Neural cell (in vitro differentiated cells): ENCODE results near the gene HOXA7. TPM values are rescaled to one million over a fixed set of nuclear protein-coding genes. Genes with fewer than 3 reads are reported as not detected.

ENCODE experiments used
- H2AFZ ChIP-seq: fragments of 200-600, 300-800 bp; sonication (generic), shearing (Covaris generic); 2 replicates; pipeline ENCODE4 v1.6.0; 2014; ENCODE audit warnings: low read depth, mild to moderate bottlenecking, antibody characterized with exemption, low read length, moderate library complexity
- H3F3A ChIP-seq: fragments of 200-600 bp; shearing (Covaris generic); 2 replicates; pipeline ENCODE4 v1.6.1; 2016; ENCODE audit warnings: mild to moderate bottlenecking, moderate library complexity, mixed read lengths, antibody characterized with exemption, low read length; ENCODE audit not compliant: insufficient read depth, poor library complexity, severe bottlenecking
- H3K27ac ChIP-seq: fragments of 200-600, 300-800 bp; sonication (generic), shearing (Covaris generic); 2 replicates; pipeline ENCODE4 v1.5.1; 2014; ENCODE audit warnings: mild to moderate bottlenecking, low read length, moderate library complexity
- H3K27me3 ChIP-seq: fragments of 300-800, 200-600 bp; sonication (generic), shearing (Covaris generic); 2 replicates; pipeline ENCODE4 v1.6.0; 2014; ENCODE audit warnings: mild to moderate bottlenecking, low read depth, low read length, moderate library complexity; ENCODE audit not compliant: insufficient read depth
- H3K36me3 ChIP-seq: fragments of 300-800, 200-600 bp; sonication (generic), shearing (Covaris generic); 2 replicates; pipeline ENCODE4 v1.5.1; 2014; ENCODE audit warnings: mild to moderate bottlenecking, antibody characterized with exemption, low read length, moderate library complexity; ENCODE audit not compliant: insufficient read depth
- H3K4me2 ChIP-seq: fragments of 300-800, 200-600 bp; sonication (generic), shearing (Covaris generic); 2 replicates; pipeline ENCODE4 v1.6.0; 2014; ENCODE audit warnings: mild to moderate bottlenecking, low read length
- H3K4me3 ChIP-seq: fragments of 300-800, 200-600 bp; sonication (generic), shearing (Covaris generic); 2 replicates; pipeline ENCODE4 v1.5.1; 2014; ENCODE audit warnings: mild to moderate bottlenecking, low read length, moderate library complexity
- H3K79me2 ChIP-seq: fragments of 200-600 bp; shearing (Covaris generic); replicated peaks from 2 replicates; pipeline ENCODE4 v1.6.0; 2014; ENCODE audit warnings: mild to moderate bottlenecking, low read length, moderate library complexity; ENCODE audit not compliant: insufficient read depth
- H3K9ac ChIP-seq: fragments of 300-800, 200-600 bp; sonication (generic), shearing (Covaris generic); 2 replicates; pipeline ENCODE4 v1.6.1; 2016; ENCODE audit warnings: mild to moderate bottlenecking, low read length, mixed read lengths
- H3K9me2 ChIP-seq: fragments of 200-600 bp; shearing (Covaris generic); 2 replicates; pipeline ENCODE4 v1.6.1; 2016; ENCODE audit warnings: mild to moderate bottlenecking, low read length, mixed read lengths; ENCODE audit not compliant: insufficient read depth
- H3K9me3 ChIP-seq: fragments of 200-600, 300-800 bp; sonication (generic), shearing (Covaris generic); 2 replicates; pipeline ENCODE4 v1.6.1; 2016; ENCODE audit warnings: mild to moderate bottlenecking, mixed run types, low read length, moderate library complexity, mixed read lengths
- H4K20me1 ChIP-seq: fragments of 200-600 bp; shearing (Covaris generic); 2 replicates; pipeline ENCODE4 v1.6.1; 2016; ENCODE audit warnings: mild to moderate bottlenecking, mixed run types; ENCODE audit not compliant: insufficient read depth
- EP300 ChIP-seq: fragments of 450-650 bp; conservative IDR thresholded peaks from 2 replicates; pipeline ENCODE4 v1.6.1; 2014; ENCODE audit warnings: antibody characterized with exemption, mild to moderate bottlenecking, moderate library complexity; ENCODE audit not compliant: poor library complexity, severe bottlenecking
- EZH2 ChIP-seq: fragments of 200-600, 300-800 bp; shearing (Covaris generic), sonication (generic); IDR thresholded peaks from 2 replicates; pipeline ENCODE4 v1.6.1; 2014; ENCODE audit warnings: antibody characterized with exemption, low read length, borderline replicate concordance, mild to moderate bottlenecking; ENCODE audit not compliant: insufficient read depth, poor library complexity, severe bottlenecking
- MXI1 ChIP-seq: fragments of 450-650 bp; conservative IDR thresholded peaks from 2 replicates; pipeline ENCODE4 v1.6.1; 2014; ENCODE audit warnings: antibody characterized with exemption, mild to moderate bottlenecking; ENCODE audit not compliant: poor library complexity, severe bottlenecking
- POLR2AphosphoS5 ChIP-seq: IDR thresholded peaks from 2 replicates; pipeline ENCODE4 v1.6.1; 2012
- RAD21 ChIP-seq: fragments of 450-650 bp; conservative IDR thresholded peaks from 2 replicates; pipeline ENCODE4 v1.6.1; 2014; ENCODE audit warnings: antibody characterized with exemption, mild to moderate bottlenecking, moderate library complexity
- SMC3 ChIP-seq: fragments of 450-650 bp; conservative IDR thresholded peaks from 2 replicates; pipeline ENCODE4 v1.6.1; 2014; ENCODE audit warnings: antibody characterized with exemption, mild to moderate bottlenecking, moderate library complexity; ENCODE audit not compliant: poor library complexity
- TAF1 ChIP-seq: IDR thresholded peaks from 2 replicates; pipeline ENCODE4 v1.6.1; 2012; ENCODE audit warnings: low read depth
- polyA plus RNA-seq: library from polyadenylated mRNA; depleted of rRNA; stranded (reverse); fragments of >200 nt; gene quantifications from 2 replicates; pipeline ENCODE4 v1.2.3, GENCODE V29; 2014
- TF ChIP-seq, protein P1 (sequence below): fragments of 450-650 bp; IDR thresholded peaks from 2 replicates; pipeline ENCODE4 v1.5.1; 2014; ENCODE audit warnings: antibody characterized with exemption, mild to moderate bottlenecking, moderate library complexity; ENCODE audit not compliant: poor library complexity, severe bottlenecking
- TF ChIP-seq, protein P2 (sequence below): IDR thresholded peaks from 2 replicates; pipeline ENCODE4 v1.6.1; 2012; ENCODE audit warnings: borderline replicate concordance

The HOXA7 gene
- polyA plus RNA-seq, 1 donor from 2014 or later: not detected

DNA sequence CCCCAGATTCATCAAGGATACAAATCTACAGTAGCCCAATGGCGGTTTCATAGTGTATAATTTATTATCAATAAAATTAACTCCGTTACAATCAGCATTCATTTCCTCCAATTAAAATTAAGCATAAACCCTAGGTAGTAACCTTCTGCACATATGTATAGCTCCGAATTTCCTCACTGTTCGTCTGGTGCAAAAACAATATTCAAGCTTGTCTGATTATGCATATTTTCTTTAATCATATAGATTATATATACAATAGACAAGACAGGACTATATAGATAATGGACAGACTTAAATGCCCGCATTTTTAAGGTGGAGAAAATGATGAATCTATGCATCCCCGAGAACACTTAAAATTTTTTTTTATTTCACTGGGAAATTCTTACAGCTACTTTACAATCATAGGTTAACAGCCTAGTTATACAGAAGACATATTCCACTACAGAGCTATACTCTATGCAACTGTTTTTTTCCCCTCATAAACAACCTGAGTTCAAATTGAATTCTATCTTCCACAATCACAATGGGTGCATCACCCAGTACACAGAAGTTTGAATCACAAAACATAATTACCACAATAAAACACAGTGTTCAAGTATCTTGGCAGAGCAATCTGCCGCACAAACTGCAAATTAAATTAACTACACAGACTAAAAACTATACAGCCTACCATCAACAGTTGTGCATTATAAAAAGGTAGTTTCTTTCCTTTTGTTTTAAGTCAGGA, 6.2 kb upstream of the HOXA7 start:
- no peak overlapping the region for H3K9ac ChIP-seq
- no peaks in the 10 kb centered on the region for H3K79me2 ChIP-seq
- H3K36me3 ChIP-seq: no peaks in the 10 kb centered on the region
- H3K9me2 ChIP-seq: no peaks in the 10 kb centered on the region
- no peak overlapping the region for H3K27ac ChIP-seq
- H3K4me3 ChIP-seq: no peak overlapping the region
- H3K4me2 ChIP-seq: no peak overlapping the region
- no peaks in the 10 kb centered on the region for H4K20me1 ChIP-seq
- peaks cover 99% of the 10 kb centered on the region for H3K27me3 ChIP-seq
- H2AFZ ChIP-seq: no peak overlapping the region
- TF ChIP-seq, protein P1, sequence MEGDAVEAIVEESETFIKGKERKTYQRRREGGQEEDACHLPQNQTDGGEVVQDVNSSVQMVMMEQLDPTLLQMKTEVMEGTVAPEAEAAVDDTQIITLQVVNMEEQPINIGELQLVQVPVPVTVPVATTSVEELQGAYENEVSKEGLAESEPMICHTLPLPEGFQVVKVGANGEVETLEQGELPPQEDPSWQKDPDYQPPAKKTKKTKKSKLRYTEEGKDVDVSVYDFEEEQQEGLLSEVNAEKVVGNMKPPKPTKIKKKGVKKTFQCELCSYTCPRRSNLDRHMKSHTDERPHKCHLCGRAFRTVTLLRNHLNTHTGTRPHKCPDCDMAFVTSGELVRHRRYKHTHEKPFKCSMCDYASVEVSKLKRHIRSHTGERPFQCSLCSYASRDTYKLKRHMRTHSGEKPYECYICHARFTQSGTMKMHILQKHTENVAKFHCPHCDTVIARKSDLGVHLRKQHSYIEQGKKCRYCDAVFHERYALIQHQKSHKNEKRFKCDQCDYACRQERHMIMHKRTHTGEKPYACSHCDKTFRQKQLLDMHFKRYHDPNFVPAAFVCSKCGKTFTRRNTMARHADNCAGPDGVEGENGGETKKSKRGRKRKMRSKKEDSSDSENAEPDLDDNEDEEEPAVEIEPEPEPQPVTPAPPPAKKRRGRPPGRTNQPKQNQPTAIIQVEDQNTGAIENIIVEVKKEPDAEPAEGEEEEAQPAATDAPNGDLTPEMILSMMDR: no peak
- TF ChIP-seq, protein P2, sequence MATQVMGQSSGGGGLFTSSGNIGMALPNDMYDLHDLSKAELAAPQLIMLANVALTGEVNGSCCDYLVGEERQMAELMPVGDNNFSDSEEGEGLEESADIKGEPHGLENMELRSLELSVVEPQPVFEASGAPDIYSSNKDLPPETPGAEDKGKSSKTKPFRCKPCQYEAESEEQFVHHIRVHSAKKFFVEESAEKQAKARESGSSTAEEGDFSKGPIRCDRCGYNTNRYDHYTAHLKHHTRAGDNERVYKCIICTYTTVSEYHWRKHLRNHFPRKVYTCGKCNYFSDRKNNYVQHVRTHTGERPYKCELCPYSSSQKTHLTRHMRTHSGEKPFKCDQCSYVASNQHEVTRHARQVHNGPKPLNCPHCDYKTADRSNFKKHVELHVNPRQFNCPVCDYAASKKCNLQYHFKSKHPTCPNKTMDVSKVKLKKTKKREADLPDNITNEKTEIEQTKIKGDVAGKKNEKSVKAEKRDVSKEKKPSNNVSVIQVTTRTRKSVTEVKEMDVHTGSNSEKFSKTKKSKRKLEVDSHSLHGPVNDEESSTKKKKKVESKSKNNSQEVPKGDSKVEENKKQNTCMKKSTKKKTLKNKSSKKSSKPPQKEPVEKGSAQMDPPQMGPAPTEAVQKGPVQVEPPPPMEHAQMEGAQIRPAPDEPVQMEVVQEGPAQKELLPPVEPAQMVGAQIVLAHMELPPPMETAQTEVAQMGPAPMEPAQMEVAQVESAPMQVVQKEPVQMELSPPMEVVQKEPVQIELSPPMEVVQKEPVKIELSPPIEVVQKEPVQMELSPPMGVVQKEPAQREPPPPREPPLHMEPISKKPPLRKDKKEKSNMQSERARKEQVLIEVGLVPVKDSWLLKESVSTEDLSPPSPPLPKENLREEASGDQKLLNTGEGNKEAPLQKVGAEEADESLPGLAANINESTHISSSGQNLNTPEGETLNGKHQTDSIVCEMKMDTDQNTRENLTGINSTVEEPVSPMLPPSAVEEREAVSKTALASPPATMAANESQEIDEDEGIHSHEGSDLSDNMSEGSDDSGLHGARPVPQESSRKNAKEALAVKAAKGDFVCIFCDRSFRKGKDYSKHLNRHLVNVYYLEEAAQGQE: no peak
- TF ChIP-seq SMC3: no peak
- TF ChIP-seq MXI1: no peak
- no peak for TF ChIP-seq TAF1
- no peak for TF ChIP-seq EZH2
- no peak for TF ChIP-seq RAD21
- TF ChIP-seq EP300: no peak
- TF ChIP-seq POLR2AphosphoS5: no peak
- H3K9me3 ChIP-seq: peaks cover 30% of the 10 kb centered on the region
- H3F3A ChIP-seq: no peaks in the 10 kb centered on the region

DNA sequence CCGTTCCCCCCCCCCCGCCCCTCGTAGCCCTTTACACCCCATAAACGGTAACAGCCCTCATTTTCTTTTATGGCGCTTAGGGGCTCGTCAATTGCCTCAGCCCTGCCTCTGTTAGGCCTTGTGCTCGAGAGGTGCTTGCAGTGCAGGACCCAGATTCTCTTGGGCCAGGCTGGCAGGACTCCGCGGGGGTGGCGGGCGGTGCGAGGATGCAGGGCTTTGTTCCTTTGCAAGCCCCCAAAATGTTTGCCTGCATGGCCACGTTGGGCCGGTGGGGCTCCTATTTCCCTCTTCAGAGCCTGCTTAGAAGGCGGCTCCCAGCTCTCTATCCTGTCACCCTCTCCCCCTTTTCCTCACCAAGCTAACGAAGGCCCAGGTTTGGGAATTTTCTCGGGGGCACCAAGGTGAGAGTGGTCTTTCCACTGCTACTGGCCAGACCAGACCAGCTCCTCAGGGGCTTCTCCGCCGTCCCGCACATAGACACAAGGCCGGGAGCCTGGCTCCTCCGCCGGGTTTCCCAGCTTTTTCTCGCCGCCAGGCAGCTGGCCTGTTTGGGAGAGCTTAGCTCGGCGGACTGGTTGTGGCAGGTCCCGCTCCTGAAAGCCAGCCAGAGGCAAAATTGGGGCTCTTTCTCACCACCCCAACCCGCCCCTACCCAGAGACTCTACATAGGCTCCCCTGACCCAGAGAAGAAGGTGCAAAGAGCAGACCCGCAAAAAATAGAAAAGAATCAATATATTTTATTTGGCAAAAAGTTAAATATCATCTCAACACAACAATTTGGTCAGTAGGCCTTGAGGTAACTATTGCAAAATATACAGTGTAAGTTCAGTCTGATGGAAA, 5.5 kb upstream of the HOXA7 start:
- no peak overlapping the region for H2AFZ ChIP-seq
- H3F3A ChIP-seq: no peaks in the 10 kb centered on the region
- H3K4me2 ChIP-seq: no peak overlapping the region
- no peak overlapping the region for H3K27ac ChIP-seq
- no peaks in the 10 kb centered on the region for H3K79me2 ChIP-seq
- H3K9ac ChIP-seq: no peak overlapping the region
- no peaks in the 10 kb centered on the region for H3K36me3 ChIP-seq
- peaks cover 36% of the 10 kb centered on the region for H3K9me3 ChIP-seq
- no peaks in the 10 kb centered on the region for H4K20me1 ChIP-seq
- no peak overlapping the region for H3K4me3 ChIP-seq
- no peaks in the 10 kb centered on the region for H3K9me2 ChIP-seq
- peaks cover 99% of the 10 kb centered on the region for H3K27me3 ChIP-seq
- TF ChIP-seq RAD21 (no peak), POLR2AphosphoS5 (no peak), MXI1 (no peak), TAF1 (no peak), SMC3 (no peak), EZH2 (no peak), EP300 (no peak)
- TF ChIP-seq, protein P1: no peak
- TF ChIP-seq, protein P2: no peak
